Caco-2 (cell line): ENCODE measurements around the gene IL1B. TPM values are rescaled to one million over a fixed set of nuclear protein-coding genes. Genes with fewer than 3 reads are reported as not detected.

Experiments
- BruUV-seq: library from RNA; stranded (reverse); fragments of 400-500 nt; replicated peaks from 2 replicates; lab custom pipeline; 2021; lab: Mats Ljungman, UMichigan
- CTCF ChIA-PET: fragments of 300-600 bp; sonication (Branson Sonifier 250); formaldehyde crosslinking; loops from one replicate; lab custom pipeline; 2022; ENCODE audit warnings: antibody characterized with exemption; lab: Charles Lee
- POLR2A ChIA-PET: fragments of 300-600 bp; sonication (Branson Sonifier 250); formaldehyde crosslinking; loops from one replicate; lab custom pipeline; 2022; ENCODE audit warnings: antibody characterized with exemption; lab: Charles Lee
- DNase-seq, 2 experiments: peaks; one replicate each; pipeline versions ENCODE4 v3.0.0 to v3.0.0-alpha.2; 2020 to 2022
- H3K27me3 ChIP-seq: replicated peaks from 2 replicates; pipeline ENCODE4 v1.6.0; 2011; ENCODE audit warnings: low read length; ENCODE audit not compliant: control insufficient read depth, insufficient read depth
- H3K36me3 ChIP-seq: 2 replicates; pipeline ENCODE4 v1.5.1; 2011; ENCODE audit warnings: low read length; ENCODE audit not compliant: control insufficient read depth, insufficient read depth
- H3K4me1 ChIP-seq: fragments of 250-450 bp; sonication (Bioruptor Pico); 2 replicates; pipeline ENCODE4 v1.5.1; 2020; ENCODE audit warnings: mild to moderate bottlenecking
- H3K4me3 ChIP-seq: 2 replicates; pipeline ENCODE4 v1.5.1; 2011; ENCODE audit warnings: low read depth, mild to moderate bottlenecking, control low read depth, low read length
- H3K9me3 ChIP-seq: fragments of 250-450 bp; sonication (Bioruptor Pico); 2 replicates; pipeline ENCODE4 v1.5.1; 2020; ENCODE audit warnings: mild to moderate bottlenecking, moderate library complexity
- H3K27ac Mint-ChIP-seq: one replicate; pipeline ENCODE4 v1.8.0; 2022; ENCODE audit warnings: mixed read lengths; ENCODE audit not compliant: unreplicated experiment
- H3K27me3 Mint-ChIP-seq: one replicate; pipeline ENCODE4 v1.8.0; 2022; ENCODE audit warnings: mixed read lengths; ENCODE audit not compliant: insufficient read depth, unreplicated experiment
- H3K36me3 Mint-ChIP-seq: one replicate; pipeline ENCODE4 v1.8.0; 2022; ENCODE audit warnings: mild to moderate bottlenecking, mixed read lengths; ENCODE audit not compliant: insufficient read depth, unreplicated experiment
- H3K4me1 Mint-ChIP-seq: one replicate; pipeline ENCODE4 v1.8.0; 2022; ENCODE audit warnings: low read depth, mixed read lengths; ENCODE audit not compliant: unreplicated experiment
- H3K4me3 Mint-ChIP-seq: one replicate; pipeline ENCODE4 v1.8.0; 2022; ENCODE audit warnings: mild to moderate bottlenecking, moderate library complexity, mixed read lengths; ENCODE audit not compliant: unreplicated experiment
- H3K9me3 Mint-ChIP-seq: one replicate; pipeline ENCODE4 v1.8.0; 2022; ENCODE audit warnings: mixed read lengths; ENCODE audit not compliant: unreplicated experiment
- CTCF ChIP-seq, 2 experiments: fragments of 200-600 bp in 1 of 2; IDR thresholded peaks; 1 replicate in 1 of 2; 2 replicates in 1 of 2; pipeline versions ENCODE4 v1.5.1 to v1.8.0; 2011 to 2022; ENCODE audit warnings: antibody characterized with exemption in 1 of 2, control low read depth in 1 of 2, inconsistent platforms in 1 of 2, low read depth in 1 of 2, low read length in 1 of 2, mild to moderate bottlenecking in 1 of 2, moderate library complexity in 1 of 2; ENCODE audit not compliant: insufficient read depth in 1 of 2, severe bottlenecking in 1 of 2, unreplicated experiment in 1 of 2
- intact Hi-C: fragments of 100-400 bp; cut with micrococcal nuclease; formaldehyde crosslinking; loops from one replicate; pipeline ENCODE4 v1.10.0; 2022; ENCODE audit not compliant: unreplicated experiment
- total RNA-seq: library from RNA; stranded (reverse); gene quantifications from 2 replicates; pipeline ENCODE4 v1.2.3, GENCODE V29; 2022

Gene IL1B
- total RNA-seq, 1 experiment from 2014 or later = 0.18 TPM

- H3K36me3 ChIP-seq = no peaks in the 10 kb centered on the region
- ChIA-PET CTCF (no interaction called here), POLR2A (no interaction called here)
- Mint-ChIP-seq H3K27ac (no peak overlapping the region), H3K27me3 (no peaks in the 10 kb centered on the region), H3K4me1 (peaks cover 7% of the 10 kb centered on the region), H3K9me3 (peaks cover 30% of the 10 kb centered on the region), H3K4me3 (no peak overlapping the region), H3K36me3 (no peaks in the 10 kb centered on the region)
- peaks cover 9% of the 10 kb centered on the region for H3K4me1 ChIP-seq
- no TSS peak for BruUV-seq
- H3K9me3 ChIP-seq = peaks cover 7% of the 10 kb centered on the region; the same call in 1 of the 2 replicates
- intact Hi-C loops = no loop called here
- no peak for DNase-seq
- no peak for TF ChIP-seq CTCF (IDR thresholded peaks at IDR 0.05; ENCODE audit: insufficient read depth in 1 of 2, low read depth in 1 of 2, low read length in 1 of 2, severe bottlenecking in 1 of 2, unreplicated experiment in 1 of 2)
- H3K4me3 ChIP-seq = no peak overlapping the region
- no peaks in the 10 kb centered on the region for H3K27me3 ChIP-seq
Measured at GRCh38 chr2:112805542-112805941, 31.0 kb downstream of the IL1B start.

GRCh38 chr2:112803691-112804521 is 32.7 kb downstream of the IL1B start:
- no peaks in the 10 kb centered on the region for H3K27me3 Mint-ChIP-seq
- no peak overlapping the region for H3K4me3 Mint-ChIP-seq
- no peak for TF ChIP-seq CTCF (IDR thresholded peaks at IDR 0.05; ENCODE audit: insufficient read depth in 1 of 2, low read depth in 1 of 2, low read length in 1 of 2, severe bottlenecking in 1 of 2, unreplicated experiment in 1 of 2)
- no TSS peak for BruUV-seq
- intact Hi-C loops = no loop called here
- H3K27ac Mint-ChIP-seq = no peak overlapping the region
- H3K36me3 ChIP-seq = no peaks in the 10 kb centered on the region
- H3K27me3 ChIP-seq = no peaks in the 10 kb centered on the region
- H3K9me3 ChIP-seq = peaks cover 7% of the 10 kb centered on the region; the same call in 1 of the 2 replicates
- DNase-seq = no peak
- CTCF ChIA-PET = no interaction called here
- H3K36me3 Mint-ChIP-seq = no peaks in the 10 kb centered on the region
- no peak overlapping the region for H3K4me3 ChIP-seq
- H3K9me3 Mint-ChIP-seq = peaks cover 21% of the 10 kb centered on the region
- POLR2A ChIA-PET = no interaction called here
- H3K4me1 ChIP-seq = peaks cover 9% of the 10 kb centered on the region
- H3K4me1 Mint-ChIP-seq = peaks cover 7% of the 10 kb centered on the region

GRCh38 chr2:112800881-112801583 is 35.5 kb downstream of the IL1B start:
- no peak overlapping the region for H3K4me3 ChIP-seq
- POLR2A ChIA-PET = no interaction called here
- H3K4me1 ChIP-seq = peaks cover 9% of the 10 kb centered on the region
- peaks cover 7% of the 10 kb centered on the region for H3K4me1 Mint-ChIP-seq
- H3K27me3 ChIP-seq = no peaks in the 10 kb centered on the region
- H3K27me3 Mint-ChIP-seq = no peaks in the 10 kb centered on the region
- no peaks in the 10 kb centered on the region for H3K36me3 Mint-ChIP-seq
- H3K36me3 ChIP-seq = no peaks in the 10 kb centered on the region
- no peak for TF ChIP-seq CTCF (IDR thresholded peaks at IDR 0.05; ENCODE audit: insufficient read depth in 1 of 2, low read depth in 1 of 2, low read length in 1 of 2, severe bottlenecking in 1 of 2, unreplicated experiment in 1 of 2)
- no peaks in the 10 kb centered on the region for H3K9me3 Mint-ChIP-seq
- intact Hi-C loops = no loop called here
- CTCF ChIA-PET = no interaction called here
- H3K9me3 ChIP-seq = no peaks in the 10 kb centered on the region
- no TSS peak for BruUV-seq
- no peak overlapping the region for H3K27ac Mint-ChIP-seq
- H3K4me3 Mint-ChIP-seq = no peak overlapping the region
- DNase-seq = no peak
